Stimulated activated CD8-positive, alpha-beta memory T cell treated with anti-CD3 and anti-CD28 coated beads, Interleukin-12 subunit alpha, Interleukin-12 subunit beta, amount 100 ng/mL, for 1 hour (primary cell): ENCODE measurements around the gene PCED1B.

ENCODE experiments used
- DNase-seq: peaks from one replicate; pipeline ENCODE4 v3.0.0-alpha.2; 2020; ENCODE audit warnings: low read depth

Gene PCED1B

DNA sequence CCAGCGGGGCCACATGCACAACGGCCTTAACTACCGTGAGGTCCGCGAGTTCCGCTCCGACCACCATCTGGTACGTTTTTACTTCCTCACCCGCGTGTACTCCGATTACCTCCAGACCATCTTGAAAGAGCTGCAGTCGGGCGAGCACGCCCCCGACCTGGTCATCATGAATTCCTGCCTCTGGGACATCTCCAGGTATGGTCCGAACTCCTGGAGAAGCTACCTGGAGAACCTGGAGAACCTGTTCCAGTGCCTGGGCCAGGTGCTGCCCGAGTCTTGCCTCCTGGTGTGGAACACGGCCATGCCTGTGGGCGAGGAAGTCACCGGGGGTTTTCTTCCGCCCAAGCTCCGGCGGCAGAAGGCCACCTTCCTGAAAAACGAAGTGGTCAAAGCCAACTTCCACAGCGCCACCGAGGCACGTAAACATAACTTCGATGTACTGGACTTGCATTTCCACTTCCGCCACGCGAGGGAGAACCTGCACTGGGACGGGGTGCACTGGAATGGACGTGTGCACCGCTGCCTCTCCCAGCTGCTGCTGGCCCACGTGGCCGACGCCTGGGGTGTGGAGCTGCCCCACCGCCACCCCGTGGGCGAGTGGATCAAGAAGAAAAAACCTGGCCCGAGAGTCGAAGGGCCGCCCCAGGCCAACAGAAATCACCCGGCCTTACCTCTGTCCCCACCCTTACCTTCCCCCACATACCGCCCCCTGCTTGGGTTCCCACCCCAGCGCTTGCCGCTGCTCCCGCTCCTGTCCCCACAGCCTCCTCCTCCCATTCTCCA is 156.0 kb downstream of the PCED1B start:
- DNase-seq = no peak

DNA sequence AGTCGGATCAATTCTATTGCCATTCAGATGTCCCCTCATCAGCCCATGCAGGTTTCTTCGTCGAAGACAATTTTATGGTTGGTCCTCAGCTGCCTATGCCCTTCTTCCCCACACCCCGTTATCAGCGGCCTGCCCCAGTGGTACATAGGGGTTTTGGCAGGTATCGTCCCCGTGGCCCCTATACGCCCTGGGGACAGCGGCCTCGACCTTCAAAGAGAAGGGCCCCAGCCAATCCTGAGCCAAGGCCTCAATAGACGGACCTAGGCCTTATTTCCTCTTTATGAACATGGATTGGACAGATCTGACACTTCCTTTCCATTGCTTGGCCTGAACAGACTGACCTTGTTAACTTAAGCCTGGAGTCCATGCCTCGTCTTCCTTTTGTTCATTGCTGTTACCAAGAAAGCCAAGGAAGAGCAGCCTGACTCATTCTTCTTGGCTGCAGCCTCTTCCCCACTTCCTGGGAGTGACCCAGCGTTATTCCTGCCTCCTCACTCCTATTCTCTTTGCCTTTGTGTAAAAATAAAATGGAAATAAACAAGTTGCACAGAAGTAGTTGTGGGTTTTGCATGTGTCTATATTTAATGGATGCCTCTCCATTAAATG is 156.8 kb downstream of the PCED1B start:
- DNase-seq = no peak

DNA sequence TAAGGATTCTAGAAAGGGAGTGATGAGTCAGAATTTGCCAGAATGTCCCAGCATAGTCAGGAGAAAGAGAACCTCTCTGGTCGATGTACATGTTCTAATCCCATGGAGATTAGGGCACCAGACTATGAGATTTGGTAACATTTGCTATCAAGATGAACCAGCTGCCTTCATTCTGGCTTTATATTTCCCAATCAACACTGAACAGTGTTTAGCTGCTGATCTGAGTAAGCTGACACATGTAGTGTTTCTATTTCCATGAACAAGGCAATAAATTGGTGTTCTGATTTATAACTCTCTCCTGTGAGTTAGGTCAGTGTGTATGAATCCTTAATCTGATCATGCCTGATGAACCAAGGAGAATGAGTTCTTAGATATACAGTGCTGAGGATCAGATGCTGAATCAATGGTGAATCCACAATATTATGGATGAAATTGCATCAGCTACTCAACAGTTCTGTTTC is 158.4 kb downstream of the PCED1B start:
- DNase-seq = no peak

DNA sequence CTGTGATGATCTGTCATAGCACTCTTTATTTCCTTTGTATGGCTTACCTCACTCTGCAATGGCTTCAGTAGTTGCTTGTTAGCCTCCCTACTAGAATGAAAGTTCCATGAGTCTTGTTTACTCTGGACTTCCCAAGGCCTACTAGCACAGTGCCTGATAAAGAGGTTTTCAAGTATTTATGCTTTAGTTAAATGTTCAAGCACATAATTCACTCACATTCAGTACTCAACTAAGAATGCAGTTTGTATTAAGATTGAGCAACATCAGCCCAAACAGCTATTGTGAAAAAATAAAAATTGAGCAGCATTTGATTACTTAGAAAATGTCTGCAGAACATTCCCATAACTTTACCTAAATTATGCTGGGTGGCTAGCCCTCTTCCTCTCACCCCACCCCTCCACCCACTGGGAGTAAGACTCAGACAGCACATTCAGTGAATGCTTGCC is 159.3 kb downstream of the PCED1B start:
- no peak for DNase-seq

DNA sequence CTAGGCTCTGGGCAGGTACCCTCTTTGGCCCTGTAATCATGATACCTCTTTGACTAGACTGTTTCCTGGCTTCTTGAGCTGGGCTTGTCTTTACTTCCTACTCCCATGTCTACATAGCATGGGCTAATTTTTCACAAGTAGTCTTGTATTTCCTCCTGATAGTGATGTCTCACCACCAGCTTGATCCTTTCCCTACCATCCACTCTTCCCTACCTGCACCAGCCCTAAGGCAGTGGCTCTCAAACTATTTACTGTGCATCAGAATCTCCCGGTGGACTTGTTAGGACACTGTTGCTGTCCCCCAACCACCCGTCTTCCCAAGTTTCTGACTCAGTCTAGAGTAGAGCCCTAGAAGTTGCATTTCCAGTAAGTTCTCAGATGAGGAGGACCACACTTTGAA is 163.0 kb downstream of the PCED1B start:
- no peak for DNase-seq

DNA sequence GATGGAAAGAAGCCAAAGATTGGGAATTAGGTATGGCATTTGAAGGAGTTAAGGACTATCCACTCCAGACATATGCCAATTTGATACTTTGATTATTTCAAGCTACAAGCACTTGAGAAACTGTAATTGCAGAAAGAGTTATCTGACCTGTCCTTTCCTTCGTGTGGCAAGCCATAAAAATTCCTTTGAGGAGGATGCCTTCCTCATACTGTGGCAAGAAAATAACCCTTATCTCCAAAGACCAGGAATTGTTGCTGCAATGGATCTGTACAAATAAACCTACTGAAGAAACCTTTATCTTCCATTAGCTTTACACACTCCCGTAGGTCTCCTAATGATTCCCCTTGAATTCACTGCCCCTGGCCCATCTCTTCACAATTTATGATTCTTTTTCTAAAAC is 165.4 kb downstream of the PCED1B start:
- no peak for DNase-seq

DNA sequence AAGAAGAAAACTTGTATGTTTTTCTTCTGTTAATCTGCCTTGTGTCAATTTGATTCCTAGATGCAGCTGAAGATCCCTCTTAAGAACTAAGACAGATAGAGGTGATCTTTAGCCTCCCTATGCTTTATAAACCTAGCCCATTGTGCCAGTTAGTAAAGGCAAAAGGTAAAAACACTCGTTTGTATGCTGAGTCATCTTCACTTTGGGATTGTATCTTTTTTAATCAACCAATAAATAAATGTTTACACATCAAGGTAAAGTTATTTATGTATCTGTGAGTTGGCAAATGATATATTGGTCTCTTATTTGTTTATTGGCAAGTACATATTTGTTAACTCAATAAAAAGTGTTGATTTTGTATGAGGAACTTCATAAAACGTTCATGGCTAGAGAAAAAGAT is 166.2 kb downstream of the PCED1B start:
- no peak for DNase-seq

DNA sequence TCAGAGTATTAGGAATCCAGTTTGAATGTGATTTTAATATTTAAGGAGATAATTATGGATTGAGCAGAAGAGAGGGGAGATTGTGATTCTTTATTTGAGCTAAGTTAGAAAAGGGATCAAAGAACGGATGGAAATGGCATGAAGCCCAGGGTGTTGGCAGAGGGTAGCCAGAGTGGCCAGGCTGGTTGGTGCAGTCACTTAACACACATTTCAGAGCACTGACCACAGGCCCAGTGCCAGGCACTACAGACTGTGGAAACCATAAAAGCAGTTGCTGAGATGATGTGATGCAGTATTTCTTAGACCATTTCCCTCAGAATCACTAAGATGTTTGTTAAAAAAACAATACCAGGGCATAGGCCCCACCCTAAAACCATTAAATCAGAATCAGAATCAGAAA is 168.0 kb downstream of the PCED1B start:
- no peak for DNase-seq

DNA sequence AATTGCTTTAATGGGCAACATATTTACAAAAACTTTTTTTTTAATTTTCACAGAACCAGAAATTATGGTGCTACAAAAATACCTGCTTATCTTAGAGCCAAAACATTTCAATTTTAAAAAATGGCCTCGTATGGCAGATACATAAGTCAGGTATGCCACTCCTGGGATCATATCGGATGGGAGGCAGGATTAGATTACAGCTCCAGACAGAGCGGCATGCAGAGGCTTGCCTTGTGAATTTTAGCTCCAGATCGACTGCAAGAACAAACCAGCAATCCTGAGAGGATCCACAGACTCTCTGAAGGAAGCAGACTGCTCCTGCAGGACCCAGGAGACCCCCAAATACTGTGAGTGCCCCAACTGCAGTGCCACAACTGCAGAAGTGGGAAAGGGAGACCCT is 169.7 kb downstream of the PCED1B start:
- no peak for DNase-seq

DNA sequence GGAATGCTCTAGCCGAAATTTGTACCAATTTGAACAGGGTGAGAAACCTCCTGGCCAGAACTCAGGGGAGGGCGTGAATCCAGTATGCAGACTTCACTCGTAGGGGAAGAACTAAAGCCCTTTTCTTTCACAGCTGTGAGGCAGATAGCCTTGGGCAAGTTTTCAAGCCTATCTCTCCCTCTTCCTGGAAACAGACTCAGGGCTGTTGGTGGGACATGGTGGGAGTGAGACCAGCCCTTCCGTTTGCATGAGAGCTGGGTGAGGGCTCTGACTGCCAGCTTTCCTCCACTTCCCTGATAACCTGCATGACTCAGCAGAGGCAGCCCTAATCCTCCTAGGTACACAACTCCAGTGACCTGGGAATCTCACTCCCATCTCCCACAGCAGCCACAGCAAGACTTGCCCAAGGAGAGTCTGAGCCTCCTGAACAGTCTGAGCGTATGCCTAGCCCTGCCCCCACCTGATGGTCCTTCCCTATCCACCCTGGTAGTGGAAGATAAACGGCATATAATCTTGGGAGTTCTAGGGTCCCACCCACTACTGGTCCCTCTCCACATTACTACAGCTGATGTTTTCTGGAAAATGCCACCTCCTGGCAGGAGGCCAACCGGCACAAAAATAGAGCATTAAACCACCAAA is 170.4 kb downstream of the PCED1B start:
- no peak for DNase-seq

DNA sequence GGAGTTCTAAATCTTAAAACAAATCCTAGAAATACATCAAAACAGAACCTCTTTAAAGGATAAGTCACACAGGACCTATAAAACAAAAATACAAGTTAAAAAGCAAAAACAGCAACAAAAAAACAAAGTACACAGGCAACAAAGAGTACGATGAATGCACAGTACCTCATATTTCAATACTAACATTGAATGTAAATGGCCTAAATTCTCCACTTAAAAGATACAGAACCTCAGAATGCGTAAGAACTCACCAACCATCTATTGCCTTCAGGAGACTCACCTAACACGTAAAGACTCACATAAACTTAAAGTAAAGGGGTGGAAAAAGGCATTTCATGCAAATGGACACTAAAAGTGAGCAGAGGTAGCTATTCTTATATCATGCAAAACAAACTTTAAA is 172.5 kb downstream of the PCED1B start:
- DNase-seq = no peak

DNA sequence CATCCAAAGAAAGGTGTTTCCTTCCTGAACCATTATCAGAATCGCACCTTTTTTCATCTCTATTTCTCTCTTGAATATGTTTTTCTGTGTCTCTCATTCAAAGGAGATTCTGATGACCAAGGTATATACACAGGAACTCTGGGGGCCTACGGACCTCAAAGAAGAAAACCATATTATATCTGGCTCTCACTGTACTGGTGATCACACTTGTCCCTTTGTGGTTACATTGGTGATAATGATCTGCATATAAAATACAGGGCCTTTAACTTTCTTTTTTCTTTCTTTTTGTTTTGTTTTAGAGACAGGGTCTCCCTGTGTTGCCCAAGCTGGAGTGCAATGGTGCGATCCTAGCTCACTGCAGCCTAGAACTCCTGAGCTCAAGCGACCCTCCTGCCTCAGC is 185.5 kb downstream of the PCED1B start:
- DNase-seq = no peak

DNA sequence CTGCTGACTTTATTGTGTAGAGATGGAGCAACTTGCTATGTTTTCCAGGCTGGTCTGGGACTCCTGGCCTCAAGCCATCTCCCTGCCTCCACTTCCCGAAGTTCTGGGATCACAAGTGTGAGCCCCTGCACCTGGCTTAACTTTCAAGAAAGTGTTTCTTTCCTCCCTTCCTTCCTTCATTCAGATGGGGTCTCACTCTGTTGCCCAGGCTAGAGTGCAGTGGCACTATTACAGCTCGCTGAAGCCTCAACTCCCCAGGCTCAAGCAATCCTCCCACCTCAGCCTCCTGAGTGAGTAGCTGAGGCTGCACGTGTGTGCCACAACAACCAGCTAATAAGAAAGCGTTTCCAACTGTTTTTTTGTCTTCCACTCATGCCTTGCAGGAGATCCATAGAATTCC is 186.0 kb downstream of the PCED1B start:
- DNase-seq = no peak

DNA sequence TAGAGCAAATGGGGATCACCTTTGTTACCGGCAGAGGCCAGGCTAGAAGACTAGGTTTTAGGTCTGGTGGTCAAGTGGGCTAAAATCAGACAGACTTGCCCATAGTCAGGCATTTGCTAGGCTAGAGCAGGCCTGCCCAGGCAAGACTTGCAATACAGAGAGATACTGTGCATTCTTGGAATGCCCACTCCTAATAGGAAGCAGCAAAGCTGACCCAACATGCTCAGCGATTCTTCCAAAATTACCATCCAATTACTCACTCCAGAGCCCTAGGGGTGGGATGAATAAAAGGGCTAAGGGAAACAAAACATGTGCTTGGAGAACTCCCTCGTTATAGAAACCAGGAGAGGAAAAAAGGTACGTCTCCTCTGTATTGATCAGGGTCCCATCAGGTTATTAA is 188.2 kb downstream of the PCED1B start:
- DNase-seq = no peak

DNA sequence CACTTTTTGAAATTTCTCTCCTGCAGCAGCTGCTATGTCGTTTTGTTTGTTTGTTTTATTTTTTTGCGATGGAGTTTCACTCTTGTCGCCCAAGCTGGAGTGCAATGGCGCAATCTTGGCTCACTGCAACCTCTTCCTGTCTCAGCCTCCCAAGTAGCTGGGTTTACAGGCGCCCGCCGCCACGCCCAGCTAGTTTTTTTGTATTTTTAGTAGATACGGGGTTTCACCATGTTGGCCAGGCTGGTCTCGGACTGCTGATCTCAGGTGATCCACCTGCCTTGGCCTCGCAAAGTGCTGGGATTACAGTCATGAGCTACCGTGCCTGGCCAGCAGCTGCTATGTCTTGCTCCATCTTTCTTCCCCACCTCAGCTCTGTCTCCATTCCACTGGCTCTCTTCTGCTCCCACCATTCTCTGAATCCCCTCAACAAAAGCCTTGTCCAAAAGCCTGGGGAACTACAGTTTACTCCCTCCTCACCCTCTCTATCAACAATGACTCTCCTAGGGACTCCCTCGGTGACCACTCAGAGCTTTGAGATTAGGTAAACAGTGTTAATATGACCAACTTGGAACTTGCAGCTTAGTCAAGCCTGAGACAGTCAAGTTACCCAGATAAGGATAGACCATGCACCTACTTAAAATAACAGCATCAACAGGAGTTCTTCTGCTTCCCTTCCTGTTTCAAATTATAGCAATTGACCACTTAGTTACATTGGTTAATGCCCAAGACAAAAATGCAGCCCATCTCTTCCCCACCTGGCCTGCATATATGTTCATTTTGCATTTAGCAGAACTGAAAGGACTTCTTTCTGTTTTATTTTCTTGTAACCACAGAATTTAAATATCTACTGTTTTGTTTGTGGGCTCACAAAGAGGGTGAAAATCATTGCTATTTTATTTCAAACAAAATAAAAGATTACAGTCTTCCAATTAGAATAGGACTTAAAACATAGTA is 189.4 kb downstream of the PCED1B start:
- no peak for DNase-seq

DNA sequence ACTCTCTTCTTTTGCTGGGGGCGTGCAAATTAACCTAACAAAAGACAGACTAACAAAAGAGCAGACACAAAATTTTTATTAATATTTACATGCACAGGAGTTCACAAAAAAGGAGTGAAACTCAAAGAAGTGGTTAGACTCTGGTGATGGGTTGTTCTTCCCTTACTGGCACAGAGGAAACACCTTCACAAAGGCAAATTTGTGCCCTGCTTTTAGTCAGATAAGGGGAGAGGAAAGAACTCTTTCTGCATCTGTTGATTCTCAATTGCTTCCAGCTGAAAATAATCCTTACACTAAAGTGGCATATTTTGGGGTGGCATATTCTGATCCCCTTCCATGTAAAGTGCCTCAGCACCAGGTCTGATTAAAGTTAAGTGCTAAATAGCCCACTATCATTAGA is 190.5 kb downstream of the PCED1B start:
- DNase-seq = no peak

DNA sequence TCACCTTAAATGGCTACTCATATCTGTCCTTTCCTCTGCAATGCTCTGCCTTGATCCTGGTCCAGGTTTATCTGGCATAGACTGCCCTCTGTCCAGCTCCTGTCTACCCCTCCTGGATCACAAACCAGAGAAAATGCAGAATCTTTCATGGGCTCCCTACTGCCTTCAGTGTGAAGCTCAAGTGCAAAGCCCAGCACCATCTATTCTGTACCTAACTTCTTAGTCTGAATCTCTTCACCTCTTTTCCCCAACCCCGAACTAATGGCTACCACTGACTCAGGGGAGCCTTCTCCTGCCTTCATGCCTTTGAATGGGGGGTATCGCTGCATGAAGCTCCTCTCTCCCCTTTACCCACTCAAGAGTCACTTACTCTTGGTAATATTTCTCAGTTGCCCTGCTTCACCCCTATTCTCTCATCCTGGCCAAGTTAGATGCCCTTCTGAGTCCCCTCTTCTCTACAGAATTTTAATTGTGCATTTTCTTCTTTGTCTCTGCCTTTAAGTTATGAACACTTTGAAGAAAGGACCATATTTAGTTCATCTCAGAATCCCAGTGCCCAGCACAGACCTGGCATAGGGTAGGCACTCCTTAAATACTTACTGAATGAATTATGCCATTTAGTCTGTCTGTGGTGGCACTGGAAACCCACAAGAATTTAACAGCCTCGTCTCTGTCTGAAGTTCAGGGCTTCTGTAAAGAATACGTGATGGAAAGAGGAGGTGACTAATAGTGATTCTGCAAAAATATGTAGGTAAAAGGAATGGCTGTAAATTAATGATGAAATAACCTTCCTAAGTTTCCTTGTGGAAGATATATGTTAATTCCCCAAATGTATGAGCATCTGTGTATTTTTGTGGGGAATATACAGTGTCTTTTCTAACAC is 191.6 kb downstream of the PCED1B start:
- DNase-seq = no peak

DNA sequence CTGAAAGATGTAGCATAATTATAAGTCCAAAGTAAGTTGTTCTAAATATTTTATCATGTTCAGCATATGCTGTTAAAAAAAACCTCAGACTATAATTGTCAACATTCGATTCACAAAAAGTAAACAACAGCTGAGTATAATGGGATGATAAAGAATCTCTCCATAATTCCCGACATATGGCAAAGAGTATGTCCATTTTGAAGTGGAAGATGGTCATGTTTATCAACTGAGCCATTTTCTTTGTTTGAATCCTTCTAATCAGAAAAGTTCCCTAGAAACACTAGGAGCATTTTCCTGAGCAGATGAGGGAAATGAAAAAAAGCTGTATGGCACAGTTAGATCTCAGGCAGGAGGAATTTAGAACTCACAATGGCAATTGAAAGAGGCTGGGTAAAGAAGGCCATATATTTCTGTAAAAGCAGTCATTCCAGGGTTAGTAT is 192.4 kb downstream of the PCED1B start:
- DNase-seq = no peak

DNA sequence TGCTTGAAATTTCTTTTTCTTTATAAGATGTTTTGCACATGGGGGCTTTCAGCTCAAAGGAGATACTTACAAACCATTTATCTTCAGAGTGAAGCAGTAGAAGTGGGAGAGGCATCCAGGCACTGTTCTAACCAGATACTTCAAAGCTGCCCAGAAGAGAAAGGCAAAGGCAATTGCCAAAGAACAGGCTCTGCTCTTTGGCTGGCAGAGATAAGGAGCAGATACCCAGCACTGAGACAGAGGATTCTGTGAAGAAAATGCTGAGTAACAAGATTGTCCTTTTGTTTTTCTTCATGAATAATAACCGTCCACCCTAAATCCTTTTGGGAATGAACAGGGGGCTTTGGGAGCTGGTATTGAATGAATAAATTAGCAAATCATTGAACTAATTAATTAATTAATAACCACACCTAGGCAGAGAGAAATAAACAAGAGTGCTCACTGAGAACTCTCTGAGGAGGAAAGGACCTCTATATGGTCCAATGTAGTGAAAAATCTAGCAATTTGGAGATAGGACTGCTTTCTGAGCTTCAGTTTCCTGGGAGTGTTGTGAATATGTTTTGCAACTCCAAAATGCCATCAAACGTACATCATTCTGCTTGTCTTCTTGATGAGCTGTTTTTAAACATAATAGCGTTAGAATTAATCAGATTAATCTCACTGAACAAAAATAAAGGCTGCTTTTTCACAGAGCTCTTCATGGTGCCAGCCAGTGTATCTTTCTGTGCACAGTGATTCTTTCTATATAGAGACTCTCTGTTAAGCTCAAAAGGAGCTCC is 193.2 kb downstream of the PCED1B start:
- DNase-seq = no peak

DNA sequence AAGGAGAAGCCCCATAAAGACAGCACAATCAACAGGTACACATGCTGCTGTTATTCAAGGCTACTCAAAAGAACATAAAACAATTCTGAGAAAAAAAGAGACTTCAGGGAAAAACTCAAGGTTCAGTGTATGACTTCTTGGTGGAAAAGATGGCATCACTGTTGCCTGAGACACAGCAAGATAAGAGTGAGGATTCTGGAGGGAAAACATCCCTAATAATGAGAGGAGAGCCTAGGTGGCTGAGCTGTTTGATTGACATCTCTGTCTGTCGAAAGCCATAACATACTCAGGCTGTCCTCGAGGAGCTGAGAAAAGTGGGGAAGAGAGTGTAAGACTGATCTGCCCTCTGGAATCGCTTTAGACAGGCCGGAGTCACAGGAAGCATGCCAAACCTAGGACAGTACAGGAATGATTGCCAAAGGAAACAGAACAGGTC is 193.8 kb downstream of the PCED1B start:
- no peak for DNase-seq
